Measurements from ENCODE around the gene RAB10. TPM values are rescaled to one million over a fixed set of nuclear protein-coding genes. Genes with fewer than 3 reads are reported as not detected.

The RAB10 gene
- total RNA-seq, 2 donors from 2014 or later: 171 to 173 TPM

- ATAC-seq (no peak), DNase-seq (no peak)
- intact Hi-C loops (cut with DNase I, micrococcal nuclease): no loop called here
Measured at GRCh38 chr2:26169681-26170414, 136.0 kb downstream of the RAB10 start.

GRCh38 chr2:26170795-26171194, 136.9 kb downstream of the RAB10 start:
- no peak for DNase-seq
- intact Hi-C loops (cut with DNase I, micrococcal nuclease): no loop called here
- peak; percentile 60 for ATAC-seq

GRCh38 chr2:26172189-26172870, 138.4 kb downstream of the RAB10 start:
- no peak for DNase-seq
- ATAC-seq: peak; percentile 23
- intact Hi-C loops (cut with DNase I, micrococcal nuclease): no loop called here

- intact Hi-C loops (cut with DNase I, micrococcal nuclease): no loop called here
- ATAC-seq (peak; percentile 45), DNase-seq (no peak)
Measured at GRCh38 chr2:26172871-26173775, 139.2 kb downstream of the RAB10 start, which contains the start of gene GAREM2. GAREM2 (plus strand) TSS chr2:26173088; CDS start chr2:26173221, 133 bp downstream.

- no peak for DNase-seq
- intact Hi-C loops (cut with DNase I, micrococcal nuclease): no loop called here
Measured at GRCh38 chr2:26173776-26174482, 140.0 kb downstream of the RAB10 start.

GRCh38 chr2:26174691-26175465, 141.0 kb downstream of the RAB10 start:
- no peak for ATAC-seq
- no peak for DNase-seq
- intact Hi-C loops (cut with DNase I, micrococcal nuclease): no loop called here

More at GRCh38 chr2:26173776-26174482, 140.0 kb downstream of the RAB10 start:
- ATAC-seq: no peak

- intact Hi-C loops (cut with DNase I, micrococcal nuclease): no loop called here
- DNase-seq (no peak), ATAC-seq (no peak)
Measured at GRCh38 chr2:26175466-26176278, 141.8 kb downstream of the RAB10 start.

GRCh38 chr2:26176279-26176615, 142.4 kb downstream of the RAB10 start:
- DNase-seq (no peak), ATAC-seq (no peak)
- intact Hi-C loops (cut with DNase I, micrococcal nuclease): no loop called here

- intact Hi-C loops (cut with DNase I, micrococcal nuclease): no loop called here
- ATAC-seq: no peak
- DNase-seq: no peak
Measured at GRCh38 chr2:26177122-26177521, 143.2 kb downstream of the RAB10 start.

GRCh38 chr2:26178246-26178645, 144.4 kb downstream of the RAB10 start:
- intact Hi-C loops (cut with DNase I, micrococcal nuclease): no loop called here
- ATAC-seq: no peak
- DNase-seq: no peak

- ATAC-seq (peak; percentile 75), DNase-seq (peak in 1 of 2 donors; percentile 45)
- intact Hi-C loops (cut with DNase I, micrococcal nuclease): no loop called here
Measured at GRCh38 chr2:26178746-26179436, 145.0 kb downstream of the RAB10 start.

- intact Hi-C loops (cut with DNase I, micrococcal nuclease): no loop called here
- ATAC-seq: no peak
- no peak for DNase-seq
Measured at GRCh38 chr2:26179446-26179913, 145.6 kb downstream of the RAB10 start.

GRCh38 chr2:26182441-26182840, 148.6 kb downstream of the RAB10 start:
- no peak for DNase-seq
- no peak for ATAC-seq
- intact Hi-C loops (cut with DNase I, micrococcal nuclease): no loop called here

- no peak for DNase-seq
- intact Hi-C loops (cut with DNase I, micrococcal nuclease): no loop called here
- no peak for ATAC-seq
Measured at GRCh38 chr2:26182887-26183630, 149.2 kb downstream of the RAB10 start.

GRCh38 chr2:26184121-26184520, 150.2 kb downstream of the RAB10 start:
- ATAC-seq (no peak), DNase-seq (no peak)
- intact Hi-C loops (cut with DNase I, micrococcal nuclease): no loop called here
